Measurements from ENCODE around the gene PDE4DIP. TPM values are rescaled to one million over a fixed set of nuclear protein-coding genes. Genes with fewer than 3 reads are reported as not detected.

PDE4DIP gene
- total RNA-seq: 18.8 and 30.9 TPM in 2 replicates

DNA sequence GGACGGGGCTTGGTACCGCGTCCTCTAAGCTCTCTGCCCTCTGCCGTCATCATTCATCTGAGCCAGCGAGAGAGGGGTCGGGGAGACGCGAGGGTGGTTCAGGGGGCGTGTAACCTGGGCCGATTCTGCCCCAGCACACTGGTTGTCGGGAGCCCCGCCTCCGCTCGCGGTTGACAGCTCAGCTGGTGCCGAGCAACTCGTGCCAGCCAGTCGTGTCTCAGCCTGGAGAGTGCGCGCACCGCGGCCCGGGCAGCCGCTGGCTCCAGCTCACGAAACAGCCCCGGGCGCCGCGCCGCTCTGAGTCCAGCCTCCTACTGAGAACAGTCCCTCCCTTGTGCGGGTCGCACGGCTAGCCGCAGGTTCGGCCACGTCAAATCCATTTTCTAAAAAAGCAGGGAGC lies at the start of gene PDE4DIP:
Gene PDE4DIP, plus strand, starts transcription at position 209 of the 400 bp plus-strand sequence. CDS start 347 bp downstream, outside the sequence.

Small RNAs within 50 kb of the gene (small RNA-seq; reads per million reads assigned to genes)
- not detected for gene RN7SKP88
- not detected for gene RNU2-38P

Other genes with a start within 250 kb of the PDE4DIP start
- gene NBPF14, start 248.4 kb upstream of the PDE4DIP start, total RNA-seq: 13.6 and 14.6 TPM in 2 replicates
- gene NUDT4B, start 95.7 kb upstream of the PDE4DIP start, total RNA-seq: 76.2 and 91.2 TPM in 2 replicates